Osteoblast (primary cell): ENCODE results near the gene DNAJC12. TPM values are rescaled to one million over a fixed set of nuclear protein-coding genes. Genes with fewer than 3 reads are reported as not detected.

Experiments
- DNase-seq: peaks from one replicate; pipeline ENCODE4 v3.0.0; 2011; ENCODE audit warnings: low spot score, mixed read lengths; ENCODE audit not compliant: insufficient read length; ENCODE audit errors: missing footprints
- H2AFZ ChIP-seq: 2 replicates; pipeline ENCODE4 v1.6.0; 2011; ENCODE audit warnings: mild to moderate bottlenecking, low read length
- H3K27ac ChIP-seq: 2 replicates; pipeline ENCODE4 v1.5.1; 2011; ENCODE audit warnings: mild to moderate bottlenecking, low read depth, low read length, moderate library complexity
- H3K27me3 ChIP-seq: 2 replicates; pipeline ENCODE4 v1.6.0; 2012; ENCODE audit warnings: mild to moderate bottlenecking, control low read depth, inconsistent platforms, low read length, moderate library complexity; ENCODE audit not compliant: insufficient read depth
- H3K36me3 ChIP-seq: 2 replicates; pipeline ENCODE4 v1.5.1; 2011; ENCODE audit warnings: mild to moderate bottlenecking, low read length, control low read depth, moderate library complexity; ENCODE audit not compliant: insufficient read depth
- H3K4me1 ChIP-seq: 2 replicates; pipeline ENCODE4 v1.5.1; 2011; ENCODE audit warnings: mild to moderate bottlenecking, low read length, control low read depth, moderate library complexity; ENCODE audit not compliant: insufficient read depth
- H3K4me2 ChIP-seq: 2 replicates; pipeline ENCODE4 v1.6.0; 2011; ENCODE audit warnings: mild to moderate bottlenecking, low read length; ENCODE audit not compliant: insufficient read depth
- H3K4me3 ChIP-seq: fragments of 200-600 bp; sonication (generic); 3 replicates; pipeline ENCODE4 v1.5.1; 2012; ENCODE audit warnings: mild to moderate bottlenecking, low read length, inconsistent platforms; ENCODE audit not compliant: insufficient read depth
- H3K79me2 ChIP-seq: 2 replicates; pipeline ENCODE4 v1.6.0; 2012; ENCODE audit warnings: mild to moderate bottlenecking, low read length, control low read depth, inconsistent platforms; ENCODE audit not compliant: insufficient read depth
- H3K9me3 ChIP-seq: 2 replicates; pipeline ENCODE4 v1.5.1; 2011; ENCODE audit warnings: low read depth, low read length, control low read depth
- H4K20me1 ChIP-seq: 2 replicates; pipeline ENCODE4 v1.6.0; 2012; ENCODE audit warnings: mild to moderate bottlenecking, low read length, control low read depth; ENCODE audit not compliant: insufficient read depth
- total RNA-seq: library from RNA; depleted of rRNA; stranded (reverse); fragments of >200 nt; gene quantifications from 2 replicates; pipeline ENCODE4 v1.2.3, GENCODE V29; 2012
- TF ChIP-seq, protein P1 (sequence below): IDR thresholded peaks from 2 replicates; pipeline ENCODE4 v1.5.1; 2011; ENCODE audit warnings: mild to moderate bottlenecking, low read depth, low read length, moderate library complexity; ENCODE audit errors: extremely low read depth

The DNAJC12 gene
- total RNA-seq, 1 donor: 4.0 TPM

DNA sequence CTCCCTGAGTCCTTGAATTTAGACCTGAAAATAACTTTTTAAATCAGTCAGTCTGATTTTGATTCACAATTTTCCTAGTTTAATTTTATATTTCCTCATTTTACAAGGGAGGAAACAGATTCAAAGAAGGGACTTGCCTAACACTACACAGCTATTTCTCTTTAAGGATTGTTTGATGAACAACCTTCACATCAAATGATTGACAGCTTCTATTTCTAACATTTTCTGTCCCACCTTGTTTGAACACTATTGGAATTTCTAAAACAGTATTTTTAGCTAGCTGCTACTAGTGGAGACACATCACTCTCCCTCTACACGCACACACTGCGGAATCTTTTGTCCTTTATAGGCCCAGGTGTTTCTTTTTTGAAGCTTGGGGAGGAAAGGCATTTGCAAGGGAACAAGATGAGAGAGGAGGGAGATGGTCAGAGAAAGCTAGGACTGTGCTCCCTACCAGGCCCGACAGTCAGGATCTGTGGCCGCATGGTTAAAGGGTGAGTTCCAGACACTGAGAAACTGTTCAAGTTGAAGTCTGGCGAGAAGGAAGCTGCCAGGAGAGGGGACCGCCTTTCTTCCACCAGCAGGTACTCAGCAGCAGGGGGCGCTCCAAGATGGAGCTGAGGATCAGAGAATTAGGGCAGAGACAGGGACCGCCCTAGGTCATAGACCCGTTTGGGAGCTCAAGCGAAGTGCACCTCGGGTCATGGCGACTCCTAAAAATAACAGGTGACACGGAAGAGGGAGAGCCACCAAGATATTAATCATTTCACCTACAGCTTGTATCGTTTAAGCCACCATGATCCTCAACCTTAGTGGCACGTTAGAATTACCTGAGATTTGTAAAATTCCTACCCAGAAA is 49.7 kb downstream of the DNAJC12 start:
- H3K79me2 ChIP-seq: no peaks in the 10 kb centered on the region
- no peak overlapping the region for H3K27ac ChIP-seq
- DNase-seq: peak; percentile 19

DNA sequence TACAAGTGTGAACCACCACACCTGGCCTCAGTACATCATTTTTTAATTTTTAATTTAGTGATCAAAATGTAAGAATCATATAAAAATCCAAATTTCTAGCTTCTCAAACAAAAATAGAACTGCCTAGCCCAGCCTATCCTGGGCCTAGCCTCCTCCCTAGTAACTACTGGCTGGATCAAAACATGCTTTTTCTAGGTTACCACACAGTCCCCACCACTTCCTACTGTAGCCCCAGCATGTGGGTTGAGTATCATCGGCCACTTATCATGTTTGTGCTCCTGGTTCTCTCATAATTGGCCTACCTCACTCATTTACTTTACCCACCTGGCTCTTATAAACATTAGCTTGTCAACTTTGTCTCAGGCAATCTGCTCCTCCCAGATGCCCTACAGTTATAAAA is 52.9 kb downstream of the DNAJC12 start:
- H3K79me2 ChIP-seq: no peaks in the 10 kb centered on the region
- H4K20me1 ChIP-seq: no peaks in the 10 kb centered on the region
- no peak overlapping the region for H3K27ac ChIP-seq
- no peak overlapping the region for H3K4me2 ChIP-seq
- H3K27me3 ChIP-seq: no peaks in the 10 kb centered on the region
- no peaks in the 10 kb centered on the region for H3K9me3 ChIP-seq
- H3K4me1 ChIP-seq: no peaks in the 10 kb centered on the region
- H2AFZ ChIP-seq: no peak overlapping the region
- no peak overlapping the region for H3K4me3 ChIP-seq
- no peak for DNase-seq
- TF ChIP-seq, protein P1, sequence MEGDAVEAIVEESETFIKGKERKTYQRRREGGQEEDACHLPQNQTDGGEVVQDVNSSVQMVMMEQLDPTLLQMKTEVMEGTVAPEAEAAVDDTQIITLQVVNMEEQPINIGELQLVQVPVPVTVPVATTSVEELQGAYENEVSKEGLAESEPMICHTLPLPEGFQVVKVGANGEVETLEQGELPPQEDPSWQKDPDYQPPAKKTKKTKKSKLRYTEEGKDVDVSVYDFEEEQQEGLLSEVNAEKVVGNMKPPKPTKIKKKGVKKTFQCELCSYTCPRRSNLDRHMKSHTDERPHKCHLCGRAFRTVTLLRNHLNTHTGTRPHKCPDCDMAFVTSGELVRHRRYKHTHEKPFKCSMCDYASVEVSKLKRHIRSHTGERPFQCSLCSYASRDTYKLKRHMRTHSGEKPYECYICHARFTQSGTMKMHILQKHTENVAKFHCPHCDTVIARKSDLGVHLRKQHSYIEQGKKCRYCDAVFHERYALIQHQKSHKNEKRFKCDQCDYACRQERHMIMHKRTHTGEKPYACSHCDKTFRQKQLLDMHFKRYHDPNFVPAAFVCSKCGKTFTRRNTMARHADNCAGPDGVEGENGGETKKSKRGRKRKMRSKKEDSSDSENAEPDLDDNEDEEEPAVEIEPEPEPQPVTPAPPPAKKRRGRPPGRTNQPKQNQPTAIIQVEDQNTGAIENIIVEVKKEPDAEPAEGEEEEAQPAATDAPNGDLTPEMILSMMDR: no peak
- no peaks in the 10 kb centered on the region for H3K36me3 ChIP-seq

More for the DNA sequence above, 49.7 kb downstream of the DNAJC12 start:
- H3K9me3 ChIP-seq: no peaks in the 10 kb centered on the region
- H3K27me3 ChIP-seq: no peaks in the 10 kb centered on the region
- H3K4me2 ChIP-seq: peak overlapping the region; percentile 44
- H4K20me1 ChIP-seq: no peaks in the 10 kb centered on the region
- TF ChIP-seq, protein P1: peak; percentile 68
- H3K36me3 ChIP-seq: no peaks in the 10 kb centered on the region
- peaks cover 7% of the 10 kb centered on the region for H3K4me1 ChIP-seq
- H2AFZ ChIP-seq: peak overlapping the region; percentile 1
- no peak overlapping the region for H3K4me3 ChIP-seq

DNA sequence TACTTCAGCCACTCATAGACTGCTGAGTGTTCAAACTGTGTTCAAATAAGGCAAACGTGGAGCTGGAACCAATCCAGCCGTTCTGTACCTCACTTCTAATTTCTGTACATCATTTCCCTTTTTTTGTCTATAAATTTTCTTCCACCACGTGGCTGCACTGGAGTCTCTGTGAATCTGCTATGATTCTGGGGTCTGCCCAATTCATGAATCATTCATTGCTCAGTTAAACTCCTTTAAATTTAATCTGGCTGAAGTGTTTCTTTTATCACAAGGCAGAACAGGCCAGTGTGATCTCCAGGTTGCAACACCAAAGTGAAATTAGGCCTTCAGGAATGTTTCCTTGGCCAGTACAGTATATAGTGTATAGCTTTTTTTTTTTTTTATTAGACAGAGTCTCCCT is 53.5 kb downstream of the DNAJC12 start:
- no peaks in the 10 kb centered on the region for H3K9me3 ChIP-seq
- peak overlapping the region; percentile 34 for H2AFZ ChIP-seq
- H4K20me1 ChIP-seq: no peaks in the 10 kb centered on the region
- H3K4me2 ChIP-seq: no peak overlapping the region
- H3K36me3 ChIP-seq: no peaks in the 10 kb centered on the region
- H3K4me3 ChIP-seq: no peak overlapping the region
- H3K27me3 ChIP-seq: no peaks in the 10 kb centered on the region
- DNase-seq: no peak
- H3K27ac ChIP-seq: no peak overlapping the region
- peaks cover 4% of the 10 kb centered on the region for H3K4me1 ChIP-seq
- TF ChIP-seq, protein P1: no peak
- H3K79me2 ChIP-seq: no peaks in the 10 kb centered on the region

DNA sequence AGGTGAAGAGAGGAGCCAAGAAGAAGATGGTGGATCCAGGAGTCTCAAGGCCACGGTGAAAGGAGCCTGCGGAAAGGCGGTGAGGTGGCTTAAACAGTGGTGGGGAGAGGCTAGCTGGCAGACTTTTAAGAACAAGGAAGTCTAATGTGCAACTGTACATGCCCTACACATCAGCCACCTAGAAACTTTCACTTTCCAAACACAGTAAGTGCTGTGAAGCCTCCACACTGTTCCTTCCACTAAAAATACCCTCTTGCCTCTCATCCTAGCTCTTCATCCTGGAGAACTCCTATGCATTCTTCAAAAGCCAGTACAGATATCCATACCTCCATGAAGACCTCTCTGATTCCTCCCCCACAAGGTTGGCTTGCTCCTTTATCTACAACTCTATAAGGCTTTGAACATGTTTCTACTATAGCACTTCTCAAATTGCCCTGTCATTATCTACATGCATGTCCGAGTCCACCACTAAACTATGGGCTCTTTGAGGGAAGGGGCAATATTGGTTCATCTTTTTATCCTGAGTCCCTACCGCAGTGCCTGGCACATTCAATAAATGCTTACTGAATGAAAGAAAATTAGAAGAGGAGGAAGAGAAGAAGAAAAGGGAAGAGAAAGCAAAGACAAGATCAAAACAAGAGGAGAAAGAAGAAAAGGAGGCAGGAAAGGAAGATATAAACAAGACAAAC is 54.2 kb downstream of the DNAJC12 start:
- TF ChIP-seq, protein P1: no peak
- H3K36me3 ChIP-seq: no peaks in the 10 kb centered on the region
- peaks cover 5% of the 10 kb centered on the region for H3K4me1 ChIP-seq
- no peak for DNase-seq
- no peaks in the 10 kb centered on the region for H4K20me1 ChIP-seq
- H3K79me2 ChIP-seq: no peaks in the 10 kb centered on the region
- no peak overlapping the region for H3K4me2 ChIP-seq
- no peak overlapping the region for H3K27ac ChIP-seq
- peaks cover 1% of the 10 kb centered on the region for H3K27me3 ChIP-seq
- H3K9me3 ChIP-seq: no peaks in the 10 kb centered on the region
- H3K4me3 ChIP-seq: no peak overlapping the region
- peak overlapping the region; percentile 34 for H2AFZ ChIP-seq
